ENCODE results near the gene OVOL1. TPM values are rescaled to one million over a fixed set of nuclear protein-coding genes. Genes with fewer than 3 reads are reported as not detected.

OVOL1 gene
- under 1 TPM in 1 of 2 donors, not detected in 1; 0.27 TPM for total RNA-seq

DNA sequence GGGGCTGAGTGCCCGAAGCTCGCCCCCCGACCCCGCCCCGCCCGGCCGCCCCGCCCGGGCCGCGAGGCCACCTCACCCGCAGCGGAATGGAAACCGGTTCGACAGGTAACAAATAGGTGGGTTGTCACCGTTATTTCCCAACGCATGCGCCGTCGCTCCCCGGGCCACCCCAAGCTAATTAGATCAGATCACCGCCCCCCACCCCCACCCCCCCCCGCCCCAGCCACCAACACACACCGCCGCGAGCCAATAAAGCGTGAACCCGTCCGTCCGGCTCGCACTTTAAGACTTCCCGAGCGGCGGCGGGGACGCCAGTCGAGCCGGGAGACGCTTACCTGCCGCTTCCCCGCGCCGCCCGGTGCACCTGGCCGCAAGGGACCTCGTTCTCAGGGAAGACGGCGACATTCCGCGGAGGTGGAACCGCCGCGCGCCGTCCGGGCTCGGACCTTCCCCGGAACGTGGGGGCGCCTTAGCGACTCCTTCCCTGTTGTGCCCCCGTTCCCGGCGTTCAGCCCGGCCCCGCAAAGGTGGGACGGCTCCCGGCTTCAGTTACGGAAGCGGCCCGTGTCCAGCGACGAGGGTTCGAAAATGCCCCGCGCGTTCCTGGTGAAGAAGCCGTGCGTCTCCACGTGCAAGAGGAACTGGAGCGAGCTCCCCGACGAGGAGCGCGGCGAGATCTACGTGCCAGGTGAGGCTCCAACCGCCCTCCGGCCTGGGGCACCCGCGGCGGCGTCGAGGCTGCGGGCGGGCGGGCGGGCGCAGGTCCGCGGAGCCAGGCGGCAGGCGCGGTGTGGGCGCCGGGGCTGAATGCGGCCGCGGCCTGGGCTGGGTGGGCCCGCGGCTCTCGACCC, at the start of gene OVOL1:
OVOL1 (plus strand) TSS at position 278 of the 851 bp plus-strand sequence; CDS start at position 589, 311 bp downstream.
- Histone ChIP-seq H3K36me3 (no peaks in the 10 kb centered on the region), H3K9me3 (no peaks in the 10 kb centered on the region), H3K27ac (no peak within 1 kb of the TSS), H3K4me3 (peak within 1 kb of the TSS; percentile 63), H3K27me3 (replicated peaks; ENCODE audit: insufficient read depth) (peaks cover 3% of the 10 kb centered on the region), H3K4me1 (ENCODE audit: control insufficient read depth in 1 of 2, low read depth in 2 of 2) (peaks cover 8 to 20% of the 10 kb centered on the region in 2 donors)
- TF ChIP-seq, protein P1, sequence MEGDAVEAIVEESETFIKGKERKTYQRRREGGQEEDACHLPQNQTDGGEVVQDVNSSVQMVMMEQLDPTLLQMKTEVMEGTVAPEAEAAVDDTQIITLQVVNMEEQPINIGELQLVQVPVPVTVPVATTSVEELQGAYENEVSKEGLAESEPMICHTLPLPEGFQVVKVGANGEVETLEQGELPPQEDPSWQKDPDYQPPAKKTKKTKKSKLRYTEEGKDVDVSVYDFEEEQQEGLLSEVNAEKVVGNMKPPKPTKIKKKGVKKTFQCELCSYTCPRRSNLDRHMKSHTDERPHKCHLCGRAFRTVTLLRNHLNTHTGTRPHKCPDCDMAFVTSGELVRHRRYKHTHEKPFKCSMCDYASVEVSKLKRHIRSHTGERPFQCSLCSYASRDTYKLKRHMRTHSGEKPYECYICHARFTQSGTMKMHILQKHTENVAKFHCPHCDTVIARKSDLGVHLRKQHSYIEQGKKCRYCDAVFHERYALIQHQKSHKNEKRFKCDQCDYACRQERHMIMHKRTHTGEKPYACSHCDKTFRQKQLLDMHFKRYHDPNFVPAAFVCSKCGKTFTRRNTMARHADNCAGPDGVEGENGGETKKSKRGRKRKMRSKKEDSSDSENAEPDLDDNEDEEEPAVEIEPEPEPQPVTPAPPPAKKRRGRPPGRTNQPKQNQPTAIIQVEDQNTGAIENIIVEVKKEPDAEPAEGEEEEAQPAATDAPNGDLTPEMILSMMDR (IDR thresholded peaks at IDR 0.05) = no peak
- no peak for DNase-seq (ENCODE audit: low spot score)
- ATAC-seq (ENCODE audit: insufficient number of reproducible peaks, low FRiP score, low read depth) = no peak

DNA sequence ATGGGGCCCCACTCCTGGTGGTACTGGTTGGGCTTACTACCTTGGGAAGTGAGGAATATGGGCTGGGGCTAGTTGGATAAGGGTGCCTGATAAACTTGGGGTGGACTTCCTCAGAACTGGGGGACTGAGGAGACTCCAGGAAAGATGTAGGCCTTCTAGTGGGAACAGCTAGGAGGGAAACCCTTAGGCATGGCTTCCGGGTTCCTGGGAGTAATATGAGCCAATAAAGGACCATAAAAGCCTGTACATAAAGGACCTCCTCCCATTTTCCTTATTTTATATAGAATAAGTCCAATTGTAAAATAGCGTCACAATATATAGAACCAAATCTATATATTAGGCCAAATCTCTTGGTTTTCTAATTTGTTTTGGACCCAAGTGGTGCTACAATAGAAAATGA, 47.8 kb upstream of the OVOL1 start:
- no peaks in the 10 kb centered on the region for H3K27me3 ChIP-seq (replicated peaks; ENCODE audit: insufficient read depth)
- no peak overlapping the region for H3K4me3 ChIP-seq
- H3K9me3 ChIP-seq = no peaks in the 10 kb centered on the region
- H3K4me1 ChIP-seq (ENCODE audit: control insufficient read depth in 1 of 2, low read depth in 2 of 2) = no peaks in the 10 kb centered on the region
- DNase-seq (ENCODE audit: low spot score) (no peak), ATAC-seq (ENCODE audit: insufficient number of reproducible peaks, low FRiP score, low read depth) (no peak)
- H3K27ac ChIP-seq = no peak overlapping the region
- TF ChIP-seq, protein P1 (IDR thresholded peaks at IDR 0.05) = no peak
- H3K36me3 ChIP-seq = no peaks in the 10 kb centered on the region

DNA sequence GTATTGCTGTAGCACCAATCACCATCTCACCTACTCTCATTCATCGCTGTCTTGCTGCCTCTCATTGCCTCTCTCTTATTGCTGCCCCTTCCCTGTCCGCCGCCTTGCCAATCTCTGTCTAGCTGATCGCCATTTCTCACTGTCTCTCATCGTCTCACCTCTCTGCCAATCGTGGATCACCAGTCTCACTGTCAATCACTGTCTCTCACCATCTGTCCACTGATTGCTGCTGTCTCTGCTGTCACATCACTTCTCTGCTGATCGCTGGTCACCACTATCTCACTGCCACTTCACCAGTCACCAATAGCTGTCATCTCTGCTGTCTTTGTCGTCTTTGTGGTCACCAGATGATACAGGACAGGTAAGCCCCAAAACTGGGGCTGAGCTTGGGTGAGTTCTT, 45.7 kb upstream of the OVOL1 start:
- H3K27me3 ChIP-seq (replicated peaks; ENCODE audit: insufficient read depth) = no peaks in the 10 kb centered on the region
- TF ChIP-seq, protein P1 (IDR thresholded peaks at IDR 0.05) = no peak
- no peak for DNase-seq (ENCODE audit: low spot score)

DNA sequence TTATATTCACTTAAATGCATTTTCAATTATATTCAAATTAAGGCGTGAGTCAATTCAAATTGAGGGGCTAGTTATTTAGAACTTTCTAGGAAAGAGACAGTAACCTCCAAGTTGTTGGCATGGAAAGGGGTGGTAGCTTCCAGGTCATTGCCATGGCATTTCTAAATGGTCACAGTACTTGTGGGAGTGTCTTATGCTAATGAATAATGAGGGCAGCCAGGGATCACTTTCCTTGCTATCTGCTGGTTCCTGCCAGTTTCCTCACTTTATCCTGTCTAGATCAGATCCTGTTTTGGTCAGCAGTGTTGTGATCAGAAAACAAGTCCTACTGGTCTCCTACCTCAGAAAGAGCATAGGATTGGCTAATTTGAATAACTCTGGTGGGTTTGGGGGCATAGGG, 44.5 kb upstream of the OVOL1 start:
- H3K27me3 ChIP-seq (replicated peaks; ENCODE audit: insufficient read depth) = no peaks in the 10 kb centered on the region
- ATAC-seq (ENCODE audit: insufficient number of reproducible peaks, low FRiP score, low read depth) (no peak), DNase-seq (ENCODE audit: low spot score) (no peak)
- no peaks in the 10 kb centered on the region for H3K4me1 ChIP-seq (ENCODE audit: control insufficient read depth in 1 of 2, low read depth in 2 of 2)
- H3K27ac ChIP-seq = no peak overlapping the region
- no peaks in the 10 kb centered on the region for H3K36me3 ChIP-seq
- TF ChIP-seq, protein P1 (IDR thresholded peaks at IDR 0.05) = no peak
- no peak overlapping the region for H3K4me3 ChIP-seq
- H3K9me3 ChIP-seq = no peaks in the 10 kb centered on the region

More for the DNA sequence above, 45.7 kb upstream of the OVOL1 start:
- Histone ChIP-seq H3K36me3 (no peaks in the 10 kb centered on the region), H3K27ac (no peak overlapping the region), H3K4me3 (no peak overlapping the region), H3K9me3 (no peaks in the 10 kb centered on the region), H3K4me1 (ENCODE audit: control insufficient read depth in 1 of 2, low read depth in 2 of 2) (no peaks in the 10 kb centered on the region)
- no peak for ATAC-seq (ENCODE audit: insufficient number of reproducible peaks, low FRiP score, low read depth)

DNA sequence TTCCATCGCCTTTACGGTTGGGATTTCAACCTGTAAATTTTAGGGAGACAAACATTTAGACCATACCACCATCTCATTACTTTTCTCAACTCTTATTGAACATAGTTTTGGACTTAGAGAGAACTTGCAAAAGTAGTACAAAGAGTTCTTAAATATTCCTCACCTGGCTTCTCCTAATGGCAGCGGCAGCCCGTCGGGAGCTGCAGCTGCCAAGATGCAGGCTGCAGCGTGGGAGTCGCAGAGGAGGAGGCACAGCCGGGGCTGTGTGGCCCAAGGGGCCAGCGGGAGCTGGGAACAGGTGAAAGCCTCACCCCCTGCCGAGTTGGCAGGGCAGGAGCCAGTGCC, 43.2 kb upstream of the OVOL1 start:
- DNase-seq (ENCODE audit: low spot score) = no peak
- H3K4me1 ChIP-seq (ENCODE audit: control insufficient read depth in 1 of 2, low read depth in 2 of 2) = no peaks in the 10 kb centered on the region
- H3K27ac ChIP-seq = no peak overlapping the region
- no peaks in the 10 kb centered on the region for H3K27me3 ChIP-seq (replicated peaks; ENCODE audit: insufficient read depth)
- TF ChIP-seq, protein P1 (IDR thresholded peaks at IDR 0.05) = no peak
- no peak overlapping the region for H3K4me3 ChIP-seq
- ATAC-seq (ENCODE audit: insufficient number of reproducible peaks, low FRiP score, low read depth) = no peak
- no peaks in the 10 kb centered on the region for H3K9me3 ChIP-seq
- H3K36me3 ChIP-seq = no peaks in the 10 kb centered on the region
